HepG2 (cell line): ENCODE data around the gene CDK13. TPM values are rescaled to one million over a fixed set of nuclear protein-coding genes. Genes with fewer than 3 reads are reported as not detected.

Experiments
- ATAC-seq: fragments of 200-7000 bp; cut with Tn5 transposase; 3 replicates; pipeline ENCODE4 v1.9.1; 2020; ENCODE audit warnings: mild to moderate bottlenecking, moderate library complexity
- BruUV-seq: library from RNA; stranded (reverse); fragments of 400-500 nt; replicated peaks from 2 replicates; lab custom pipeline; 2021; lab: Mats Ljungman, UMichigan
- CTCF ChIA-PET: fragments of 300-600 bp; formaldehyde crosslinking; extraction: SDS; loops from one replicate; lab custom pipeline; 2021; ENCODE audit warnings: low total read pairs, inconsistent platforms, low intra/inter-chr PET ratio; lab: Yijun Ruan, JAX
- POLR2A ChIA-PET: fragments of 350-600 bp; sonication (Branson Sonifier 250); formaldehyde crosslinking; loops from one replicate; lab custom pipeline; 2020; ENCODE audit warnings: antibody characterized with exemption, inconsistent platforms; lab: Yijun Ruan, JAX
- DNase-seq: peaks from one replicate; pipeline ENCODE4 v3.0.0-alpha.2; 2015; ENCODE audit warnings: low spot score
- FAIRE-seq: peaks from 3 replicates; lab custom pipeline; 2011; peaks lifted over from hg19 to GRCh38; lab: Jason Lieb, UNC
- H2AFZ ChIP-seq: one replicate; pipeline ENCODE4 v1.6.1; 2011; ENCODE audit warnings: low read length, inconsistent platforms
- H3K27ac ChIP-seq: fragments of 300-600 bp; 3 replicates; pipeline ENCODE4 v1.8.0; 2011; ENCODE audit warnings: mixed run types, mild to moderate bottlenecking, mixed read lengths, low read length, inconsistent platforms; ENCODE audit not compliant: insufficient read depth; ENCODE audit errors: extremely low read length
- H3K27me3 ChIP-seq, 2 experiments: fragments of 200-600 bp in 1 of 2; 2 replicates in 1 of 2; 3 replicates in 1 of 2; pipeline versions ENCODE4 v1.6.0 to v1.8.0; 2011; ENCODE audit warnings: low read length in 2 of 2, mild to moderate bottlenecking in 2 of 2, moderate library complexity in 2 of 2, inconsistent platforms in 1 of 2; ENCODE audit not compliant: insufficient read depth in 2 of 2, control insufficient read depth in 1 of 2
- H3K36me3 ChIP-seq, 2 experiments: fragments of 200-600 bp in 1 of 2; replicated peaks in 1 of 2; 2 replicates in 1 of 2; 3 replicates in 1 of 2; pipeline versions ENCODE4 v1.5.1 to v1.8.0; 2011; ENCODE audit warnings: low read length in 2 of 2, inconsistent platforms in 1 of 2; ENCODE audit not compliant: insufficient read depth in 2 of 2, control insufficient read depth in 1 of 2
- H3K4me1 ChIP-seq: 2 replicates; pipeline ENCODE4 v1.5.1; 2012; ENCODE audit warnings: low read length, inconsistent platforms; ENCODE audit not compliant: insufficient read depth
- H3K4me2 ChIP-seq: 2 replicates; pipeline ENCODE4 v1.6.0; 2011; ENCODE audit warnings: low read depth, low read length, inconsistent platforms
- H3K4me3 ChIP-seq, 3 experiments: fragments of 200-600 bp in 1 of 3; sonication (generic), shearing (Covaris generic) in 1 of 3; replicated peaks in 1 of 3; 2 replicates each; pipeline ENCODE4 v1.5.1; 2011 to 2016; ENCODE audit warnings: low read length in 3 of 3, inconsistent platforms in 2 of 3, low read depth in 2 of 3, mild to moderate bottlenecking in 2 of 3, control low read depth in 1 of 3, mixed read lengths in 1 of 3; ENCODE audit not compliant: insufficient read depth in 1 of 3
- H3K79me2 ChIP-seq: one replicate; pipeline ENCODE4 v1.6.1; 2011; ENCODE audit warnings: low read length, inconsistent platforms; ENCODE audit not compliant: insufficient read depth
- H3K9ac ChIP-seq: 2 replicates; pipeline ENCODE4 v1.6.0; 2011; ENCODE audit warnings: mild to moderate bottlenecking, low read depth, low read length, inconsistent platforms; ENCODE audit not compliant: insufficient read depth
- H3K9me3 ChIP-seq: 2 replicates; pipeline ENCODE4 v1.5.1; 2012; ENCODE audit warnings: mild to moderate bottlenecking, low read length
- H4K20me1 ChIP-seq: 2 replicates; pipeline ENCODE4 v1.6.0; 2011; ENCODE audit warnings: inconsistent platforms, mild to moderate bottlenecking, low read length, moderate library complexity; ENCODE audit not compliant: insufficient read depth
- HNRNPUL1 ChIP-seq: fragments of 200-400 bp; formaldehyde crosslinking; IDR thresholded peaks from 2 replicates; pipeline ENCODE4 v1.6.1; 2017; ENCODE audit warnings: low read depth, mild to moderate bottlenecking, low read length, moderate library complexity
- KLF13 ChIP-seq: sonication (generic); formaldehyde crosslinking; IDR thresholded peaks from 2 replicates; pipeline ENCODE4 v1.4.0; 2020; ENCODE audit warnings: mild to moderate bottlenecking, missing genetic modification reagents
- PPARG ChIP-seq: conservative IDR thresholded peaks from 2 replicates; pipeline ENCODE4 v1.6.1; 2016; ENCODE audit warnings: missing biosample characterization, missing genetic modification reagents
- SETDB1 ChIP-seq: sonication (generic); formaldehyde crosslinking; IDR thresholded peaks from 2 replicates; pipeline ENCODE4 v1.5.1; 2020; ENCODE audit warnings: missing genetic modification reagents, mild to moderate bottlenecking, borderline replicate concordance
- ZBTB20 ChIP-seq: sonication (generic); formaldehyde crosslinking; IDR thresholded peaks from 2 replicates; pipeline ENCODE4 v1.8.1; 2023; ENCODE audit warnings: missing genetic modification reagents, low read depth, mild to moderate bottlenecking, borderline replicate concordance
- ZKSCAN1 ChIP-seq: fragments of 150-350 bp; IDR thresholded peaks from 2 replicates; pipeline ENCODE4 v1.6.1; 2014; ENCODE audit warnings: low read length
- ZNF749 ChIP-seq: sonication (generic); formaldehyde crosslinking; IDR thresholded peaks from 2 replicates; pipeline ENCODE4 v1.8.0; 2022; ENCODE audit warnings: mild to moderate bottlenecking, missing genetic modification reagents, moderate library complexity, borderline replicate concordance
- WGBS: methylation state at CpG from one replicate; pipeline ENCODE4 v1.1.6; 2017; ENCODE audit warnings: low lambda C conversion rate; 5-methylcytosine and 5-hydroxymethylcytosine counted together
- in situ Hi-C: cut with HindIII; loops from 2 replicates; pipeline ENCODE4 v1.10.0; 2017; ENCODE audit warnings: low pct_unique_long_range_greater_than_20kb; ENCODE audit not compliant: extremely low pct_ligation_motif_present
- intact Hi-C: fragments of 100-400 bp; cut with micrococcal nuclease; formaldehyde crosslinking; loops from one replicate; pipeline ENCODE4 v1.10.0; 2022; ENCODE audit not compliant: unreplicated experiment
- polyA plus RNA-seq, 8 experiments: library from polyadenylated mRNA; depleted of rRNA in 3 of 8; stranded (reverse) in 7 of 8; unstranded in 1 of 8; fragments of >200 nt; fragmentation: Illumina TruSeq in 4 of 8; extraction: Trizol in 4 of 8; gene quantifications; 2 replicates each; pipeline versions ENCODE4 v1.2.1 to v1.2.3, GENCODE V29; 2011 to 2016; ENCODE audit warnings: low read depth in 4 of 8, missing spikeins in 1 of 8, mixed read lengths in 1 of 8; ENCODE audit not compliant: insufficient read depth in 1 of 8
- total RNA-seq, 5 experiments: library from RNA; depleted of rRNA; stranded (reverse); fragments of >200 nt; fragmentation: Illumina TruSeq; extraction: Trizol; gene quantifications; 2 replicates each; pipeline ENCODE4 v1.2.3, GENCODE V29; 2016; ENCODE audit warnings: low read depth in 1 of 5
- TF ChIP-seq, protein P1 (sequence below): sonication (generic); formaldehyde crosslinking; IDR thresholded peaks from 2 replicates; pipeline ENCODE4 v1.4.0; 2020; ENCODE audit warnings: missing genetic modification reagents; ENCODE audit errors: not compliant biosample characterization
- TF ChIP-seq, protein P2 (sequence below), 2 experiments: sonication (generic) in 1 of 2; formaldehyde crosslinking in 1 of 2; IDR thresholded peaks; 2 replicates each; pipeline versions ENCODE4 v1.5.1 to v1.6.1; 2011 to 2020; ENCODE audit warnings: borderline replicate concordance in 1 of 2, low read depth in 1 of 2, low read length in 1 of 2, mild to moderate bottlenecking in 1 of 2, missing genetic modification reagents in 1 of 2, moderate library complexity in 1 of 2
- TF ChIP-seq, protein P3 (sequence below): sonication (generic); formaldehyde crosslinking; IDR thresholded peaks from 2 replicates; pipeline ENCODE4 v1.5.0; 2020; ENCODE audit warnings: mild to moderate bottlenecking, missing genetic modification reagents, borderline replicate concordance
- TF ChIP-seq, protein P4 (sequence below): IDR thresholded peaks from 2 replicates; pipeline ENCODE4 v1.6.1; 2016

Gene CDK13
- total and polyA plus RNA-seq, 2 of the 13 experiments (the other 11 are each of a cell fraction or from before 2014, with no cell fraction given), result 21.0 to 40.9 TPM

DNA sequence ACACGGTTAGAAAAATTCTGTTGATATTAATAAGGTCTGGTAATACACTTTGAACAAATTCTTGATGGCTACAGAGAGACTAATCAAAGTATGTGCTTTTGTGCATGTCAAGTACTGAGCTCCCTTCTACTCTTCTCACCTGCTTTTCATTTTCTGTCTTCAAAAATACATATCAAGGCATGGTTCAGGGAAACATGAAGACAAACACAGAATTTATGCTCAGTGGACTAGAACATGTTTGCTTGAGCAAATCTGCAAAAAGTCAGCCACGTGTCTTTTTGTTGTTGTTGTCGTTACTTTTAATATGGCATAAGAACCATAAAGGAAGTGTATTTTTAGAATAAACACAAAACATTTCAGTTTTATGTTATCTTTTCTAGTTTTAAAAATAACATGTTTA is 21.9 kb downstream of the CDK13 start:
- Histone ChIP-seq H3K36me3 (no peaks in the 10 kb centered on the region), H3K4me1 (no peaks in the 10 kb centered on the region), H3K9me3 (no peaks in the 10 kb centered on the region), H4K20me1 (peaks cover 3% of the 10 kb centered on the region), H3K4me3 (no peak overlapping the region), H2AFZ (no peak overlapping the region), H3K27me3 (no peaks in the 10 kb centered on the region), H3K27ac (no peak overlapping the region), H3K9ac (no peak overlapping the region), H3K79me2 (peaks cover 93% of the 10 kb centered on the region), H3K4me2 (no peak overlapping the region)
- DNase-seq (no peak), FAIRE-seq (no peak), ATAC-seq (no peak)
- intact Hi-C loops, result no loop called here
- CTCF ChIA-PET, result no interaction called here
- BruUV-seq, result no TSS peak
- in situ Hi-C loops, result no loop called here
- WGBS, result 99% methylated on average over 3 of the region's 3 CpGs
- POLR2A ChIA-PET, result no interaction called here
- TF ChIP-seq HNRNPUL1, result no peak
- TF ChIP-seq, protein P1, sequence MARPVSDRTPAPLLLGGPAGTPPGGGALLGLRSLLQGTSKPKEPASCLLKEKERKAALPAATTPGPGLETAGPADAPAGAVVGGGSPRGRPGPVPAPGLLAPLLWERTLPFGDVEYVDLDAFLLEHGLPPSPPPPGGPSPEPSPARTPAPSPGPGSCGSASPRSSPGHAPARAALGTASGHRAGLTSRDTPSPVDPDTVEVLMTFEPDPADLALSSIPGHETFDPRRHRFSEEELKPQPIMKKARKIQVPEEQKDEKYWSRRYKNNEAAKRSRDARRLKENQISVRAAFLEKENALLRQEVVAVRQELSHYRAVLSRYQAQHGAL (CRISPR knock-in tag), result no peak
- TF ChIP-seq SETDB1 (CRISPR knock-in tag), result no peak
- TF ChIP-seq, protein P2, sequence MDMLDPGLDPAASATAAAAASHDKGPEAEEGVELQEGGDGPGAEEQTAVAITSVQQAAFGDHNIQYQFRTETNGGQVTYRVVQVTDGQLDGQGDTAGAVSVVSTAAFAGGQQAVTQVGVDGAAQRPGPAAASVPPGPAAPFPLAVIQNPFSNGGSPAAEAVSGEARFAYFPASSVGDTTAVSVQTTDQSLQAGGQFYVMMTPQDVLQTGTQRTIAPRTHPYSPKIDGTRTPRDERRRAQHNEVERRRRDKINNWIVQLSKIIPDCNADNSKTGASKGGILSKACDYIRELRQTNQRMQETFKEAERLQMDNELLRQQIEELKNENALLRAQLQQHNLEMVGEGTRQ (IDR thresholded peaks at IDR 0.05; ENCODE audit: low read depth, low read length), result no peak
- TF ChIP-seq, protein P2 (CRISPR knock-in tag; IDR thresholded peaks at IDR 0.05; ENCODE audit: borderline replicate concordance), result no peak
- TF ChIP-seq ZNF749 (CRISPR knock-in tag), result no peak
- TF ChIP-seq, protein P3, sequence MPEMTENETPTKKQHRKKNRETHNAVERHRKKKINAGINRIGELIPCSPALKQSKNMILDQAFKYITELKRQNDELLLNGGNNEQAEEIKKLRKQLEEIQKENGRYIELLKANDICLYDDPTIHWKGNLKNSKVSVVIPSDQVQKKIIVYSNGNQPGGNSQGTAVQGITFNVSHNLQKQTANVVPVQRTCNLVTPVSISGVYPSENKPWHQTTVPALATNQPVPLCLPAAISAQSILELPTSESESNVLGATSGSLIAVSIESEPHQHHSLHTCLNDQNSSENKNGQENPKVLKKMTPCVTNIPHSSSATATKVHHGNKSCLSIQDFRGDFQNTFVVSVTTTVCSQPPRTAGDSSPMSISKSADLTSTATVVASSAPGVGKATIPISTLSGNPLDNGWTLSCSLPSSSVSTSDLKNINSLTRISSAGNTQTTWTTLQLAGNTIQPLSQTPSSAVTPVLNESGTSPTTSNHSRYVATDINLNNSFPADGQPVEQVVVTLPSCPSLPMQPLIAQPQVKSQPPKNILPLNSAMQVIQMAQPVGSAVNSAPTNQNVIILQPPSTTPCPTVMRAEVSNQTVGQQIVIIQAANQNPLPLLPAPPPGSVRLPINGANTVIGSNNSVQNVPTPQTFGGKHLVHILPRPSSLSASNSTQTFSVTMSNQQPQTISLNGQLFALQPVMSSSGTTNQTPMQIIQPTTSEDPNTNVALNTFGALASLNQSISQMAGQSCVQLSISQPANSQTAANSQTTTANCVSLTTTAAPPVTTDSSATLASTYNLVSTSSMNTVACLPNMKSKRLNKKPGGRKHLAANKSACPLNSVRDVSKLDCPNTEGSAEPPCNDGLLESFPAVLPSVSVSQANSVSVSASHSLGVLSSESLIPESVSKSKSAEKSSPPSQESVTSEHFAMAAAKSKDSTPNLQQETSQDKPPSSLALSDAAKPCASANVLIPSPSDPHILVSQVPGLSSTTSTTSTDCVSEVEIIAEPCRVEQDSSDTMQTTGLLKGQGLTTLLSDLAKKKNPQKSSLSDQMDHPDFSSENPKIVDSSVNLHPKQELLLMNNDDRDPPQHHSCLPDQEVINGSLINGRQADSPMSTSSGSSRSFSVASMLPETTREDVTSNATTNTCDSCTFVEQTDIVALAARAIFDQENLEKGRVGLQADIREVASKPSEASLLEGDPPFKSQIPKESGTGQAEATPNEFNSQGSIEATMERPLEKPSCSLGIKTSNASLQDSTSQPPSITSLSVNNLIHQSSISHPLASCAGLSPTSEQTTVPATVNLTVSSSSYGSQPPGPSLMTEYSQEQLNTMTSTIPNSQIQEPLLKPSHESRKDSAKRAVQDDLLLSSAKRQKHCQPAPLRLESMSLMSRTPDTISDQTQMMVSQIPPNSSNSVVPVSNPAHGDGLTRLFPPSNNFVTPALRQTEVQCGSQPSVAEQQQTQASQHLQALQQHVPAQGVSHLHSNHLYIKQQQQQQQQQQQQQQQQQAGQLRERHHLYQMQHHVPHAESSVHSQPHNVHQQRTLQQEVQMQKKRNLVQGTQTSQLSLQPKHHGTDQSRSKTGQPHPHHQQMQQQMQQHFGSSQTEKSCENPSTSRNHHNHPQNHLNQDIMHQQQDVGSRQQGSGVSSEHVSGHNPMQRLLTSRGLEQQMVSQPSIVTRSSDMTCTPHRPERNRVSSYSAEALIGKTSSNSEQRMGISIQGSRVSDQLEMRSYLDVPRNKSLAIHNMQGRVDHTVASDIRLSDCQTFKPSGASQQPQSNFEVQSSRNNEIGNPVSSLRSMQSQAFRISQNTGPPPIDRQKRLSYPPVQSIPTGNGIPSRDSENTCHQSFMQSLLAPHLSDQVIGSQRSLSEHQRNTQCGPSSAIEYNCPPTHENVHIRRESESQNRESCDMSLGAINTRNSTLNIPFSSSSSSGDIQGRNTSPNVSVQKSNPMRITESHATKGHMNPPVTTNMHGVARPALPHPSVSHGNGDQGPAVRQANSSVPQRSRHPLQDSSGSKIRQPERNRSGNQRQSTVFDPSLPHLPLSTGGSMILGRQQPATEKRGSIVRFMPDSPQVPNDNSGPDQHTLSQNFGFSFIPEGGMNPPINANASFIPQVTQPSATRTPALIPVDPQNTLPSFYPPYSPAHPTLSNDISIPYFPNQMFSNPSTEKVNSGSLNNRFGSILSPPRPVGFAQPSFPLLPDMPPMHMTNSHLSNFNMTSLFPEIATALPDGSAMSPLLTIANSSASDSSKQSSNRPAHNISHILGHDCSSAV, result no peak
- TF ChIP-seq ZBTB20 (CRISPR knock-in tag), result no peak
- TF ChIP-seq KLF13, result no peak
- TF ChIP-seq, protein P4, sequence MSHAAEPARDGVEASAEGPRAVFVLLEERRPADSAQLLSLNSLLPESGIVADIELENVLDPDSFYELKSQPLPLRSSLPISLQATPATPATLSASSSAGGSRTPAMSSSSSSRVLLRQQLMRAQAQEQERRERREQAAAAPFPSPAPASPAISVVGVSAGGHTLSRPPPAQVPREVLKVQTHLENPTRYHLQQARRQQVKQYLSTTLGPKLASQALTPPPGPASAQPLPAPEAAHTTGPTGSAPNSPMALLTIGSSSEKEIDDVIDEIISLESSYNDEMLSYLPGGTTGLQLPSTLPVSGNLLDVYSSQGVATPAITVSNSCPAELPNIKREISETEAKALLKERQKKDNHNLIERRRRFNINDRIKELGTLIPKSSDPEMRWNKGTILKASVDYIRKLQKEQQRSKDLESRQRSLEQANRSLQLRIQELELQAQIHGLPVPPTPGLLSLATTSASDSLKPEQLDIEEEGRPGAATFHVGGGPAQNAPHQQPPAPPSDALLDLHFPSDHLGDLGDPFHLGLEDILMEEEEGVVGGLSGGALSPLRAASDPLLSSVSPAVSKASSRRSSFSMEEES, result no peak
- TF ChIP-seq PPARG (CRISPR knock-in tag), result no peak
- no peak for TF ChIP-seq ZKSCAN1
